ENCODE data around the gene AGAP1.

DNA sequence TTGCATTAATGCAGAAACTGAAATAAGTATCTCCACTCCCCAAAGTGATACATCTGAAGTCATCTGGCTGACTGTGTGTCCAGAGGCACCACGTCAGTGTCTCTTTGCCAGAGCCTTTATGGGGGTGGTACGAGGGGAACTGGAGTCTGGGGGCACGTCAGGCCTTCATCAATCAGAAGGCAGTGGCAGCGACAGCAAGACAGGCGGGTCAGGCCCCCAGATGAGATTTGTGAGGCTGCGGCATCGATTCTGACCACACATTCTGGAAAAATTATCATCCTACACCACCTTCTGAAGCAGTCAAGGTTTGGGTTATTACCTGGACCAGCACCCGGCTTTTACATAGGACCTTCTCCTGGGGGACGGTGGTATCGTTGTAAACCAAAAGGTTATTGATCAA is 450.7 kb downstream of the AGAP1 start:
- TF ChIP-seq, protein P1, sequence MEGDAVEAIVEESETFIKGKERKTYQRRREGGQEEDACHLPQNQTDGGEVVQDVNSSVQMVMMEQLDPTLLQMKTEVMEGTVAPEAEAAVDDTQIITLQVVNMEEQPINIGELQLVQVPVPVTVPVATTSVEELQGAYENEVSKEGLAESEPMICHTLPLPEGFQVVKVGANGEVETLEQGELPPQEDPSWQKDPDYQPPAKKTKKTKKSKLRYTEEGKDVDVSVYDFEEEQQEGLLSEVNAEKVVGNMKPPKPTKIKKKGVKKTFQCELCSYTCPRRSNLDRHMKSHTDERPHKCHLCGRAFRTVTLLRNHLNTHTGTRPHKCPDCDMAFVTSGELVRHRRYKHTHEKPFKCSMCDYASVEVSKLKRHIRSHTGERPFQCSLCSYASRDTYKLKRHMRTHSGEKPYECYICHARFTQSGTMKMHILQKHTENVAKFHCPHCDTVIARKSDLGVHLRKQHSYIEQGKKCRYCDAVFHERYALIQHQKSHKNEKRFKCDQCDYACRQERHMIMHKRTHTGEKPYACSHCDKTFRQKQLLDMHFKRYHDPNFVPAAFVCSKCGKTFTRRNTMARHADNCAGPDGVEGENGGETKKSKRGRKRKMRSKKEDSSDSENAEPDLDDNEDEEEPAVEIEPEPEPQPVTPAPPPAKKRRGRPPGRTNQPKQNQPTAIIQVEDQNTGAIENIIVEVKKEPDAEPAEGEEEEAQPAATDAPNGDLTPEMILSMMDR (IDR thresholded peaks at IDR 0.05) = no peak
- TF ChIP-seq SMC3 (IDR thresholded peaks at IDR 0.05) (no peak), CHD2 (IDR thresholded peaks at IDR 0.05; ENCODE audit: low read length, partially characterized antibody) (no peak), NFE2L2 (conservative IDR thresholded peaks at IDR 0.05; ENCODE audit: low read length) (no peak), POLR2A (IDR thresholded peaks at IDR 0.05; ENCODE audit: low read length) (no peak), CEBPB (IDR thresholded peaks at IDR 0.05) (no peak), FOXS1 (CRISPR knock-in tag; IDR thresholded peaks at IDR 0.05) (no peak), EP300 (IDR thresholded peaks at IDR 0.05) (no peak), EHMT2 (IDR thresholded peaks at IDR 0.05; ENCODE audit: low read depth) (no peak), RAD21 (conservative IDR thresholded peaks at IDR 0.05 in 1 of 2, IDR thresholded peaks at IDR 0.05 in 1 of 2) (no peak), POLR2AphosphoS2 (conservative IDR thresholded peaks at IDR 0.05; ENCODE audit: low read length) (no peak), RFX5 (IDR thresholded peaks at IDR 0.05) (no peak)
- TF ChIP-seq, protein P2, sequence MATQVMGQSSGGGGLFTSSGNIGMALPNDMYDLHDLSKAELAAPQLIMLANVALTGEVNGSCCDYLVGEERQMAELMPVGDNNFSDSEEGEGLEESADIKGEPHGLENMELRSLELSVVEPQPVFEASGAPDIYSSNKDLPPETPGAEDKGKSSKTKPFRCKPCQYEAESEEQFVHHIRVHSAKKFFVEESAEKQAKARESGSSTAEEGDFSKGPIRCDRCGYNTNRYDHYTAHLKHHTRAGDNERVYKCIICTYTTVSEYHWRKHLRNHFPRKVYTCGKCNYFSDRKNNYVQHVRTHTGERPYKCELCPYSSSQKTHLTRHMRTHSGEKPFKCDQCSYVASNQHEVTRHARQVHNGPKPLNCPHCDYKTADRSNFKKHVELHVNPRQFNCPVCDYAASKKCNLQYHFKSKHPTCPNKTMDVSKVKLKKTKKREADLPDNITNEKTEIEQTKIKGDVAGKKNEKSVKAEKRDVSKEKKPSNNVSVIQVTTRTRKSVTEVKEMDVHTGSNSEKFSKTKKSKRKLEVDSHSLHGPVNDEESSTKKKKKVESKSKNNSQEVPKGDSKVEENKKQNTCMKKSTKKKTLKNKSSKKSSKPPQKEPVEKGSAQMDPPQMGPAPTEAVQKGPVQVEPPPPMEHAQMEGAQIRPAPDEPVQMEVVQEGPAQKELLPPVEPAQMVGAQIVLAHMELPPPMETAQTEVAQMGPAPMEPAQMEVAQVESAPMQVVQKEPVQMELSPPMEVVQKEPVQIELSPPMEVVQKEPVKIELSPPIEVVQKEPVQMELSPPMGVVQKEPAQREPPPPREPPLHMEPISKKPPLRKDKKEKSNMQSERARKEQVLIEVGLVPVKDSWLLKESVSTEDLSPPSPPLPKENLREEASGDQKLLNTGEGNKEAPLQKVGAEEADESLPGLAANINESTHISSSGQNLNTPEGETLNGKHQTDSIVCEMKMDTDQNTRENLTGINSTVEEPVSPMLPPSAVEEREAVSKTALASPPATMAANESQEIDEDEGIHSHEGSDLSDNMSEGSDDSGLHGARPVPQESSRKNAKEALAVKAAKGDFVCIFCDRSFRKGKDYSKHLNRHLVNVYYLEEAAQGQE (IDR thresholded peaks at IDR 0.05) = no peak
- TF ChIP-seq, protein P3, sequence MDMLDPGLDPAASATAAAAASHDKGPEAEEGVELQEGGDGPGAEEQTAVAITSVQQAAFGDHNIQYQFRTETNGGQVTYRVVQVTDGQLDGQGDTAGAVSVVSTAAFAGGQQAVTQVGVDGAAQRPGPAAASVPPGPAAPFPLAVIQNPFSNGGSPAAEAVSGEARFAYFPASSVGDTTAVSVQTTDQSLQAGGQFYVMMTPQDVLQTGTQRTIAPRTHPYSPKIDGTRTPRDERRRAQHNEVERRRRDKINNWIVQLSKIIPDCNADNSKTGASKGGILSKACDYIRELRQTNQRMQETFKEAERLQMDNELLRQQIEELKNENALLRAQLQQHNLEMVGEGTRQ (IDR thresholded peaks at IDR 0.05) = no peak

Measured in A549 (cell line).